NCI-H345 treated with DMSO at 0.1 percent for 48 hours (cell line): ENCODE data around the gene CBY2.
"Not testable (repeated sequence)": the region's sequence is repeated elsewhere in the genome, so short reads cannot be mapped to it uniquely, and the experiment has no call there.

Source experiments
- DNase-seq: peaks from one replicate; lab custom pipeline; 2025; ENCODE audit not compliant: unreplicated experiment; lab: John Stamatoyannopoulos, UW

The CBY2 gene

GRCh38 chr13:45742985-45743384 is 40.9 kb downstream of the CBY2 start:
- DNase-seq, result no peak

GRCh38 chr13:45744979-45745378 is 42.9 kb downstream of the CBY2 start:
- DNase-seq, result no peak

GRCh38 chr13:45747071-45747470 is 45.0 kb downstream of the CBY2 start:
- no peak for DNase-seq

- DNase-seq, result no peak
Measured at GRCh38 chr13:45748941-45749759, 47.0 kb downstream of the CBY2 start.

- no peak for DNase-seq
Measured at GRCh38 chr13:45750566-45750965, 48.4 kb downstream of the CBY2 start.

GRCh38 chr13:45751885-45752284 is 49.8 kb downstream of the CBY2 start:
- DNase-seq, result no peak

- DNase-seq, result no peak
Measured at GRCh38 chr13:45752510-45752909, 50.4 kb downstream of the CBY2 start.

GRCh38 chr13:45756498-45756897 is 54.4 kb downstream of the CBY2 start:
- DNase-seq, result not testable (repeated sequence)

- DNase-seq, result not testable (repeated sequence)
Measured at GRCh38 chr13:45757589-45757988, 55.5 kb downstream of the CBY2 start.

- no peak for DNase-seq
Measured at GRCh38 chr13:45763419-45763818, 61.3 kb downstream of the CBY2 start.
